KOPT-K1 (cell line): ENCODE results near the gene ZBTB40.

ENCODE experiments used
- H3K27ac ChIP-seq: fragments of 200-600 bp; sonication (generic); 2 replicates; pipeline ENCODE4 v1.5.1; 2016; ENCODE audit warnings: antibody characterized with exemption, mild to moderate bottlenecking, low read depth, low read length; ENCODE audit not compliant: poor library complexity, severe bottlenecking
- H3K36me3 ChIP-seq: fragments of 200-600 bp; sonication (generic); 2 replicates; pipeline ENCODE4 v1.5.1; 2017; ENCODE audit warnings: antibody characterized with exemption, mild to moderate bottlenecking, low read length, moderate library complexity; ENCODE audit not compliant: insufficient read depth
- H3K9me3 ChIP-seq: fragments of 200-600 bp; sonication (generic); 2 replicates; pipeline ENCODE4 v1.5.1; 2017; ENCODE audit warnings: antibody characterized with exemption, low read length, mild to moderate bottlenecking; ENCODE audit not compliant: insufficient read depth, poor library complexity, severe bottlenecking

Gene ZBTB40

DNA sequence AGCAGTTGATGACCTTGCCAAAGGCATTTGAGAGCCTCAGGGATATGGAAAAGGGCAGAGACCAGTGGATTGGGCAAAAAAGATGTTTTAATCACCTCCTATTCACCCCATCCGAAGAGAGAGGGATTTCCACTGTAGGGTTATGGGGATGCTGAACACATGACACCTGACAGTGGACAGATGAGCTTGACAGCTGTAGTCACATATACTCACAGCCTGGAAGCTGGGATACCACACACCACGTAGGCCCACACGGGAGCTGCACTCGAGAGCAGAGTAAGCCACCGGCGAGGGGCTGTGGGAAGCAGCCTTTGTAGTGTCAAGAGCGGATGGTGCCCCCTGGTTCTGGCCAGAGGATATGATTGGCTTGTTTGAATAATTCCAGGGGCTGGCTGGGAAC lies 20.0 kb downstream of the ZBTB40 start:
- Histone ChIP-seq H3K27ac (no peak overlapping the region), H3K9me3 (no peaks in the 10 kb centered on the region), H3K36me3 (no peaks in the 10 kb centered on the region)

GRCh38 chr1:22472596-22472995 lies 20.9 kb downstream of the ZBTB40 start:
- Histone ChIP-seq H3K36me3 (no peaks in the 10 kb centered on the region), H3K9me3 (no peaks in the 10 kb centered on the region), H3K27ac (no peak overlapping the region)

- H3K36me3 ChIP-seq = peaks cover 8% of the 10 kb centered on the region; the same call in 1 of the 2 replicates
- H3K27ac ChIP-seq = no peak overlapping the region
These were observed 22.3 kb downstream of the ZBTB40 start for GRCh38 chr1:22473952-22474351.

GRCh38 chr1:22476566-22476965 lies 24.9 kb downstream of the ZBTB40 start:
- no peak overlapping the region for H3K27ac ChIP-seq

More at GRCh38 chr1:22473952-22474351, 22.3 kb downstream of the ZBTB40 start:
- peaks cover 3% of the 10 kb centered on the region for H3K9me3 ChIP-seq

GRCh38 chr1:22483121-22483520 lies 31.5 kb downstream of the ZBTB40 start:
- no peak overlapping the region for H3K27ac ChIP-seq
- H3K36me3 ChIP-seq = peaks cover 4% of the 10 kb centered on the region; the same call in 1 of the 2 replicates
- H3K9me3 ChIP-seq = peaks cover 46% of the 10 kb centered on the region

More at GRCh38 chr1:22476566-22476965, 24.9 kb downstream of the ZBTB40 start:
- Histone ChIP-seq H3K36me3 (peaks cover 8% of the 10 kb centered on the region; the same call in 1 of the 2 replicates), H3K9me3 (peaks cover 15% of the 10 kb centered on the region)

DNA sequence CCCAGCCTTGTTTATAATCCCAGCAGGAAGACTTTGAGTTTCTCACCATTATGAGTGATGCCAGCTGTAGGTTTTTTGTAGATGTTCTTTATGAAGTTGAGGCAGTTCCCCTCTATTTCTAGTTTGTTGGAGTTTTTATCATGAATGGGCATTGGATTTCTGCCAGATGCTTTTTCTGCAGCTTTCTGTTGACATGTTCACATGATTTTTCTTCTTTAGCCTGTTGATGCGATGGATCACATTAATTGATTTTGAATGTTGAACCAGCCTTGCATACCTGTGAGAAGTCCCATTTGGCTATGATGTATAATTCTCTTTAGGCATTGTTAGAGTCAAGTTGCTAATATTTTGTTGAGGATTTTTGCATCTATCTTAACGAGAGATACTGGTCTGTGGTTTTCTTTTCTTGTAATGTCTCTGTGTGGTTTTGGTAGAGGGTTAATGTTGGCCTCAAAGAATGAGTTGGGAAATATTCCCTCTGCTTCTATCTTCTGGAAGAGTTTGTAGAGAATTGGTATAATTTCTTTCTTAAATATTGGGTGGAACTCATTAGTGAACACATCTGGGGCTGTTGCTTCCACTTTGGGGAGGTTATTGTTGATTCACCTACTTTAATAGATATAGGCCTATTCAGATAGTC lies 33.2 kb downstream of the ZBTB40 start:
- H3K9me3 ChIP-seq = peaks cover 34% of the 10 kb centered on the region
- no peak overlapping the region for H3K27ac ChIP-seq
- H3K36me3 ChIP-seq = no peaks in the 10 kb centered on the region

- peaks cover 31% of the 10 kb centered on the region for H3K9me3 ChIP-seq
These were observed 33.8 kb downstream of the ZBTB40 start for GRCh38 chr1:22485431-22485830.

DNA sequence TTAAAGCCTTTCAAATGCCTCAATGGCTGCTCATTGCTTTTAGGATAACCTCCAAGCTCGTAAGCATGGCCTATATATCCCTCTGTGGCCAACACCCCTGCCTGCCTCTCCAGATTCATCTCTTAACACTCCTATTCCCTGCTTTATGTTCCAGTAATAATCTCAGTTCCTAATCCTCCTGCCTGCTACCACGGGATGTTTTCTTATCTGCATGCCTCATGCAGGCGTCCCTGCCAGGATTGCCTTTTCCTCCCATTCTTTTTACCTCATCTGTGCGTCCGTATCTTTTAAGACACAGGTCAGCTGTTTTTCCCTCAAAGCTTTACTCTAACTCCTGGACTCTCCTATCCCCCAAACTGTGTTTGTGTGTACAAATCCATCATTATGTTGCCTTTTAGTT lies 36.1 kb downstream of the ZBTB40 start:
- peaks cover 31% of the 10 kb centered on the region for H3K9me3 ChIP-seq
- peaks cover 16% of the 10 kb centered on the region for H3K36me3 ChIP-seq
- no peak overlapping the region for H3K27ac ChIP-seq

More at GRCh38 chr1:22485431-22485830, 33.8 kb downstream of the ZBTB40 start:
- Histone ChIP-seq H3K27ac (no peak overlapping the region), H3K36me3 (no peaks in the 10 kb centered on the region)

DNA sequence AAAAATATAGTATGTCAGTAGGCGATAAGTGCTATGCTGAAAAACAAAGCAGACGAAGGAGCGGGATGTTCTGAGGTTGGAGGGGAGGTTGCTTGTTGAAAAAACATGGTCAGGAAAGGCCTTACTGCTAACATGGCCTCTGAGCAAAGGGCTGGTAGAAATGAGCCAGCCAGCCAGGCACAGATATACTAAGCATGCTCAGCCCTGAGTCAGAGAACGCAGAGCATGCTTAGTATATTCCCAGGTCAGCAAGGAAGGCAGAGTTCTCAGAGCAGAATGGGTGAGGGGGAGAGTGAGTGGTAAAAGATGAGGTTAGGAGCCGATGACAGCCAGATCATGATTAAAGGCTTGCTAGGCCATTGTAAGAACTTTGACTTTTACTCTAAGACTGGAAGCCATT lies 36.7 kb downstream of the ZBTB40 start:
- peaks cover 27% of the 10 kb centered on the region for H3K9me3 ChIP-seq
- no peak overlapping the region for H3K27ac ChIP-seq
- peaks cover 20% of the 10 kb centered on the region for H3K36me3 ChIP-seq

DNA sequence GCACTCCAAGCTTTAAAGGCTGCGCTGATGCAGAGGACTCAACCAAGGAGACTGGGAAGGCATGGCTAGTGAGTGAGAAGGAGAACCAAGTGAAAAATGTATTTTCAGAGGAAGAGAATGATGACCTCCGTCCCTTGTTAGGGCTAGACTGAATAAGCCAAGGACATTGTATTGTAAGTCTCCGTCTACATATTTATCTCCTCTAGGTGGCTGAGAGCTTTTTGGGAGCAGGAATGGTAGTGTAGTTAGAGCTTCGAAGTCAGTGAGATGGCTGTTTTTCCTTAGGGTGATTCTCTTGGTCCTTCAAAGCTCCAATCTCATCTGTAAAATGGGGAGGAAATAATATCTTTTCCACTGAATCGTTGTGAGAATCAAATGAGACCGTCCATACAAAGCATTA lies 37.6 kb downstream of the ZBTB40 start:
- H3K27ac ChIP-seq = no peak overlapping the region
- H3K9me3 ChIP-seq = peaks cover 20% of the 10 kb centered on the region
- peaks cover 30% of the 10 kb centered on the region for H3K36me3 ChIP-seq

DNA sequence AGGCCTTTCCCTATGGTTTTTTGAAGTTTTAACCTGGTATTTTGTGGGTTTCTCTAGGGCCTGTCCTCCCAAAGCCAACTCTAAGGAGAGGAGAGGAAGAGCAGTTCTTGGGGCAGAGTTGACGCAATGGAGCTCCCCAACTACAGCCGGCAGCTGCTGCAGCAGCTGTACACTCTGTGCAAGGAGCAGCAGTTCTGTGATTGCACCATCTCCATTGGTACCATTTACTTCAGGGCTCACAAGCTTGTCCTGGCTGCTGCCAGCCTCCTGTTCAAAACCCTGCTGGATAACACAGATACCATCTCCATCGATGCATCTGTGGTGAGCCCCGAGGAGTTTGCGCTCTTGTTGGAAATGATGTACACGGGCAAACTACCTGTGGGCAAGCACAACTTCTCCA lies 38.2 kb downstream of the ZBTB40 start:
- Histone ChIP-seq H3K27ac (no peak overlapping the region), H3K9me3 (peaks cover 14% of the 10 kb centered on the region), H3K36me3 (peaks cover 34% of the 10 kb centered on the region)

- H3K27ac ChIP-seq = no peak overlapping the region
These were observed 38.7 kb downstream of the ZBTB40 start for GRCh38 chr1:22490309-22490708.

DNA sequence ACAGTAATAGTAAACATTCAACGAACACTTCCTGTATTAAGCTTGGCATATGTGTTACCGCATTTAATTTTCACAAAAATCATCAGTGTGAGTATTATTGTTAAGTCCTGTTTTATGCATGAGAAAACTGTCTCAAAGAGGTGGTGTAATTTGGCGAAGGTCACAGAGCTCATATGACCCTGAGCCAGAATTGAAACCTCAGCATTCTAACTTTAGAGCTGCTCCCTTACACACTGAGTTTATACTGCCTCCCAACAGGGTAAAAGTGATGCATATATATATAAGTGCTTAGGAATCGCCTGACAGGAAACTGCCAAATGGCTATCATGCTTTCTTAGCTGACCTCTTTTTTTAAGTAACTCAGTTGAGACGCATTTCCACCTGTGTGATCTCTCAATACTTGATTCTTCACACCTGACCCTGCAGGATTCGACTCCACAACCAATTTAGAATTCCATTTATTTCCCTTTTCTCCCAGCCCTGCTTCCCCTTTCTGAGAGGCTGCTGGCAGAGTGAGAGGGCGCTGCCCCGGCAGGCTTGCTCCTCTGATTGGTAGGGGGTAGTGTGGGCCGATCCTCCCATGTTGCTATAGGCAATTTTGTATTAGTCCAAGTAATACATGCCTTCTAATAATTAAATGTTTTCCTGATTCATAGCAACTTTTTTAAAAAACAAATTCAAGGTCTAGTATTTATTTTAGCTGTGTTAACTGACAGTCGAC lies 40.5 kb downstream of the ZBTB40 start:
- no peaks in the 10 kb centered on the region for H3K9me3 ChIP-seq
- peaks cover 47% of the 10 kb centered on the region for H3K36me3 ChIP-seq
- no peak overlapping the region for H3K27ac ChIP-seq

More at GRCh38 chr1:22490309-22490708, 38.7 kb downstream of the ZBTB40 start:
- H3K36me3 ChIP-seq = peaks cover 38% of the 10 kb centered on the region
- H3K9me3 ChIP-seq = peaks cover 11% of the 10 kb centered on the region

DNA sequence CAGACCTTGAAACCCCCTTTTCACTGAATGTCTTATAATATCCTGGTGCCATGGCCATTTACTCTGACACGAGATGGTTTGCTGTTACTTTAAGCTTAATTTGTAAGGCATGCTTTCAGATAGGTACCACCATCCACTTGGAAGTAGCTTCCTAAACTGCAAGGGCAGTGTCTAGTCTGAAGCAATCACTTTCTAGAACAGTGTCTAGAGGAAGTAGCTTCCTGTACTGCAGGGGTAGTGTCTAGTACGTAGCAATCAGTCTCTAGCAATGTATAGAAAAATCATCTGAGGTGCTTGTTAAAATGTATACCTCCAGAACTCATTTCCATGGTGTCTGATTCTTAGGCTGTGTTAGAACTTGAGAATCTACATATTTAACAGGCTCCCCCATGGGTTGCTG lies 42.5 kb downstream of the ZBTB40 start:
- no peaks in the 10 kb centered on the region for H3K9me3 ChIP-seq
- no peak overlapping the region for H3K27ac ChIP-seq
- peaks cover 47% of the 10 kb centered on the region for H3K36me3 ChIP-seq

DNA sequence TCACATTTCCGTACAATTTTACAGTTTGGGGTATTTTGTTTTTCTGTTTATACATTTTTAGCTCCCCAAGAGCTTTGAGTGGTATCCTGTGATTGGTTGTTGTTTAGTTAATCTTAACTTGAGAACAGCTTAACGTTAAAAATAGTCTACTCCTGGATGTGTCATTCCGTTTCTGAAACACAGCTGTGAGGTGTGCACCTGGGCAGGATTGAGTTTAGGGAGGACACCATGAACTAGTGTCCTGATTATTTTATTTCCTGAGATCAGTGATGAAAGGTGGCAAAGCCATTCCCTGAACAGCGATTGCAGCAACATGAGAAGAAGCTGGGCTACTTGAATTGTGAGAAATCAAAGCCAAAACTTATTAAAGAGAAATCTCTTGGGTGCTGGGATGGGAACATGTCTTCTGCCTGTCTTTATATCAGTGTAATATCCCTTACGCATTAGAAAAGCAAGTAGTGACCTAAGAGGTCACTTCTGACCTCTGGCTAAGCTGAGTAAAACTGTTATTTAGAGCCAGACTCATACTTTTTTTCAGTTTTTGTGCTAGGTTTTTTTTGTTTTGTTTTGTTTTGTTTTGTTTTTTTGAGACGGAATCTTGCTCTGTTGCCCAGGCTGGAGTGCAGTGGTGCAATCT lies 43.4 kb downstream of the ZBTB40 start:
- Histone ChIP-seq H3K27ac (no peak overlapping the region), H3K9me3 (no peaks in the 10 kb centered on the region), H3K36me3 (peaks cover 47% of the 10 kb centered on the region)
